HG02642 (cell line): ENCODE results near the gene ADCK2.
A peak's percentile ranks its signal among the peaks of the same experiment; 100 is the strongest.
"Not testable (repeated sequence)": the region's sequence is repeated elsewhere in the genome, so short reads cannot be mapped to it uniquely, and the experiment has no call there.

ENCODE experiments used
- ATAC-seq: cut with Tn5 transposase; IDR thresholded peaks from one replicate; pipeline ENCODE4 v1.9.1; 2021; ENCODE audit warnings: mild to moderate bottlenecking; ENCODE audit not compliant: unreplicated experiment, poor library complexity

ADCK2 gene

GRCh38 chr7:140689199-140690152 lies 16.7 kb downstream of the ADCK2 start:
- no peak for ATAC-seq

- no peak for ATAC-seq
Observed at GRCh38 chr7:140691376-140692045, 18.8 kb downstream of the ADCK2 start.

GRCh38 chr7:140693849-140694248 lies 21.1 kb downstream of the ADCK2 start:
- not testable (repeated sequence) for ATAC-seq

GRCh38 chr7:140694592-140694991 lies 21.8 kb downstream of the ADCK2 start:
- no peak for ATAC-seq

- no peak for ATAC-seq
Observed at GRCh38 chr7:140695381-140695780, 22.6 kb downstream of the ADCK2 start.

GRCh38 chr7:140696024-140696679 lies 23.4 kb downstream of the ADCK2 start:
- ATAC-seq: no peak

- ATAC-seq: peak; percentile 93
Observed at GRCh38 chr7:140696680-140697446, 24.1 kb downstream of the ADCK2 start, which contains the start of gene NDUFB2. NDUFB2 (plus strand) TSS chr7:140696708; CDS start chr7:140696745, 37 bp downstream.

- ATAC-seq: no peak
Observed at GRCh38 chr7:140697447-140698143, 24.9 kb downstream of the ADCK2 start.

GRCh38 chr7:140698477-140698876 lies 25.7 kb downstream of the ADCK2 start:
- ATAC-seq: no peak

- ATAC-seq: no peak
Observed at GRCh38 chr7:140702774-140703173, 30.0 kb downstream of the ADCK2 start.

GRCh38 chr7:140704205-140704604 lies 31.5 kb downstream of the ADCK2 start:
- no peak for ATAC-seq

- ATAC-seq: no peak
Observed at GRCh38 chr7:140707132-140707531, 34.4 kb downstream of the ADCK2 start.

GRCh38 chr7:140708764-140709163 lies 36.0 kb downstream of the ADCK2 start:
- ATAC-seq: not testable (repeated sequence)

- not testable (repeated sequence) for ATAC-seq
Observed at GRCh38 chr7:140712392-140712791, 39.6 kb downstream of the ADCK2 start.

- no peak for ATAC-seq
Observed at GRCh38 chr7:140714331-140715040, 41.7 kb downstream of the ADCK2 start.

- no peak for ATAC-seq
Observed at GRCh38 chr7:140719721-140720120, 47.0 kb downstream of the ADCK2 start.

- ATAC-seq: no peak
Observed at GRCh38 chr7:140722254-140722653, 49.5 kb downstream of the ADCK2 start.

GRCh38 chr7:140723006-140723405 lies 50.3 kb downstream of the ADCK2 start:
- ATAC-seq: no peak

GRCh38 chr7:140723574-140723973 lies 50.8 kb downstream of the ADCK2 start:
- no peak for ATAC-seq
